RWPE1 (cell line): ENCODE results near the gene HDAC5.
"Not testable (repeated sequence)": the region's sequence is repeated elsewhere in the genome, so short reads cannot be mapped to it uniquely, and the experiment has no call there.

ENCODE experiments used
- CTCF ChIA-PET: fragments of 350-600 bp; sonication (Branson Sonifier 250); formaldehyde crosslinking; extraction: SDS; loops from one replicate; lab custom pipeline; 2021; lab: Yijun Ruan, JAX
- POLR2A ChIA-PET: fragments of 400-600 bp; formaldehyde crosslinking; extraction: SDS; loops from one replicate; lab custom pipeline; 2020; ENCODE audit warnings: antibody characterized with exemption; ENCODE audit not compliant: low non-redundant PET; lab: Yijun Ruan, JAX
- DNase-seq: peaks from one replicate; pipeline ENCODE4 v3.0.0; 2012; ENCODE audit warnings: low spot score
- H3K27ac ChIP-seq: fragments of 450-650 bp; 2 replicates; pipeline ENCODE4 v1.5.1; 2017
- CTCF ChIP-seq: fragments of 450-650 bp; conservative IDR thresholded peaks from 2 replicates; pipeline ENCODE4 v1.5.1; 2017; ENCODE audit warnings: low read depth, mild to moderate bottlenecking

The HDAC5 gene

GRCh38 chr17:44122816-44123355 lies 555 bp downstream of the HDAC5 start:
- peak overlapping the region; percentile 96 for H3K27ac ChIP-seq
- CTCF ChIA-PET, result interaction anchor here (0.6 to 1.2 kb wide), 4 partner anchors 11 to 1742 kb away, joined by 3 to 5 read pairs (median 4); no protein-coding TSS in a partner anchor
- POLR2A ChIA-PET, result interaction anchor here (1.0 to 1.6 kb wide), 2 partner anchors 46 to 52 kb away, joined by 3 read pairs; partner anchors contain the start of gene G6PC3
- no peak for TF ChIP-seq CTCF
- DNase-seq, result no peak

DNA sequence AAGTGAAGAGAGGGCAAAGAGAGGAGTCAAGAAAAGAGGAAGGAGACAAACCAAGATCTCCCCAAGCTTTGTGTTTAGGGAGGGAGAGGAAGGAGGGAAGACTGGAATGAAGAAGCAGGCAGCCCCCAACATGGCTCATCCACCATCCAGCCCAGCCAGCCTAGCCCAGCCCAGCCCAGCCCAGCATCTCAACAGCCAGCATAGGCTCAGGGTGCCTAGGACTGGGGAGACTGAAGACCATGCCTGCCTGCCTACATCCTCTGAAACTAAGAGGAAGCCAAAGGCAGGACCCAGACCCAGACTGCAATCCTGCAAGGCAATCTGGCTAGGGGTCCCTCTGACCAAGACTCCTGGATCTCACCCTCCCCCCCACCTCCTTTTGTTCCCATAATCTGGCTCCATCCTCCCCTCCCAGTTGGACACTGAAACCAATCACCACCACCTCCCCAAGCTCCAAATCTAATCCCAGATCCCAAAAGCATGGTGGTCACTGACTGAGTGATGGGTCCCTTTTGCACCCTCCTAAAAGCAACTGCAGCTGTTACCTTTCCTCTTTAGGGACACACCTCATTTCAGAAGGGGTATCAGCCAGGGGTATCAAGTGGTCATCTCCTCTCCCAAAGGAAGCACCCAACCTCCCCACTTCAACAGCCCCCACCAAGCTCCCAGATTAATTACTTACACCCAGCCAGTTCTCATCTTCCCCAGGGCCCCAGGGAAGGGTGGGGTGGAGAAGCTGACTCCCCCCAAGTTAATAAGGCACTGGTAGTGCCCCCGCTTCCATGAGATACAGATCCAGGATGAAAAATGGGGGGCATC lies 1.2 kb downstream of the HDAC5 start:
- no peak for DNase-seq
- no peak for TF ChIP-seq CTCF
- H3K27ac ChIP-seq, result peak overlapping the region; percentile 96
- CTCF ChIA-PET, result interaction anchor here (0.6 kb wide), 2 partner anchors 71 to 1743 kb away, joined by 3 to 5 read pairs; no protein-coding TSS in a partner anchor
- POLR2A ChIA-PET, result interaction anchor here (1.0 to 1.6 kb wide), 2 partner anchors 46 to 51 kb away, joined by 3 read pairs; partner anchors contain the start of gene G6PC3

DNA sequence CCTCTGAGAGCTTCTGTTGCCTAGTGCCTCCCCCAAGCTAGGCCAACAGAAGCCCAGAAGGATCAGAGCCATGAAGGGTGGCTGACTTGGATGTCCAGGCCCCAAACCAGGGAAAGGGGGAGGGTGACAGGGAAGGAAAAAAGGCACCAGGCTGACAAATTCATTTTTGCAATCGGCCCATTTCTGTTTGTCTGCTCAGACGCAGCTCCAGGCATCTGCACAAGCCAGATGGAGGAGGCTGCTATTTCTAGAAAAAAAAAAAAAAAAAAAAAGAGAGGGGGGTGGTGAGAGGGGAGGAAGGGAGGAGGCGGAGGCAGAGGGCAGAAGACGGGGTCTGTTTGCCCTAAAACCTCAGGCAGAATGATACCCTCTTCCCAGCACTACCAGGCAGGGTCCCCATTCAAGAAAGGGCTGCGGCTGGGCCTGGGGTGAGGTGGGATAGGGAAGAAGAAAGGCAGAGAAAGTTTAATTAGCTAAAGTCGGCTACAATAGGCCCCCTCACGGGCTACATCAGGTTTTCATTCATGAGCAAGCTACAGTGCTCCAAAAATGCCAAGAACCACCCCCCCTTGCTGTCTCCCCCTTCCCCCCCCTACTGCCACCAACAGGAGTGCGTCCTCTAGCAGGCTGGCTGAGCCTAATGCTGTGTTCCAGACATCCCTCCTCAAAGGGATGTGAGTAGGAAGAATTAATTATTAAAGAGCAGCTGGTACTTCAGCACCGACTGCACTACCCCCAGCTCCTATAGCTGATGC lies 2.4 kb downstream of the HDAC5 start:
- POLR2A ChIA-PET, result interaction anchor here (0.6 to 1.6 kb wide), 2 partner anchors 50 to 97 kb away, joined by 3 read pairs; partner anchors contain the start of gene G6PC3
- CTCF ChIA-PET, result interaction anchor here (0.7 kb wide), 1 partner anchor 23 kb away, joined by 6 read pairs; no protein-coding TSS in a partner anchor
- DNase-seq, result no peak
- TF ChIP-seq CTCF, result no peak
- H3K27ac ChIP-seq, result peak overlapping the region; percentile 21

- CTCF ChIA-PET, result interaction anchor here (0.7 kb wide), 1 partner anchor 22 kb away, joined by 6 read pairs; no protein-coding TSS in a partner anchor
- H3K27ac ChIP-seq, result peak overlapping the region; percentile 66
- DNase-seq, POLR2A ChIA-PET: not testable (repeated sequence)
Measured at GRCh38 chr17:44120281-44120680, 3.2 kb downstream of the HDAC5 start.

GRCh38 chr17:44119798-44120197 lies 3.6 kb downstream of the HDAC5 start:
- CTCF ChIA-PET, result interaction anchor here (0.7 kb wide), 1 partner anchor 18 kb away, joined by 3 read pairs; no protein-coding TSS in a partner anchor
- TF ChIP-seq CTCF, result no peak
- peak overlapping the region; percentile 66 for H3K27ac ChIP-seq
- POLR2A ChIA-PET, result no interaction called here
- no peak for DNase-seq

- peak overlapping the region; percentile 66 for H3K27ac ChIP-seq
- no peak for TF ChIP-seq CTCF
- POLR2A ChIA-PET, result no interaction called here
- DNase-seq, result no peak
- CTCF ChIA-PET, result interaction anchor here (0.5 to 0.7 kb wide), 2 partner anchors 19 to 67 kb away, joined by 3 to 4 read pairs; no protein-coding TSS in a partner anchor
Measured at GRCh38 chr17:44119062-44119461, 4.4 kb downstream of the HDAC5 start.
